PC-3 (cell line): ENCODE measurements around the gene SALL4.

Experiments used
- CTCF ChIP-seq: fragments of 300-600 bp; sonication (generic); conservative IDR thresholded peaks from 2 replicates; pipeline ENCODE4 v1.5.1; 2017; ENCODE audit warnings: antibody characterized with exemption, low read depth, mild to moderate bottlenecking, low read length
- EZH2 ChIP-seq: fragments of 300-600 bp; sonication (generic); IDR thresholded peaks from one replicate; pipeline ENCODE4 v1.6.1; 2017; ENCODE audit warnings: antibody characterized with exemption, mild to moderate bottlenecking, low read length; ENCODE audit not compliant: unreplicated experiment

- no peak for TF ChIP-seq CTCF
- no peak for TF ChIP-seq EZH2
Measured at GRCh38 chr20:51812861-51813260, 10.5 kb upstream of the SALL4 start.
